ACHN (cell line): ENCODE measurements around the gene KRAS.

Source experiments
- DNase-seq: peaks from one replicate; pipeline ENCODE4 v3.0.0-alpha.2; 2015
- in situ Hi-C: cut with HindIII; loops from 2 replicates; pipeline ENCODE4 v1.10.0; 2017; ENCODE audit warnings: low sequenced_read_pairs, low pct_ligation_motif_present, low pct_unique_long_range_greater_than_20kb

KRAS gene

GRCh38 chr12:25257590-25258324 is 7.0 kb upstream of the KRAS start:
- no peak for DNase-seq
- in situ Hi-C loops, result no loop called here

GRCh38 chr12:25256826-25257225 is 6.1 kb upstream of the KRAS start:
- no peak for DNase-seq
- in situ Hi-C loops, result no loop called here

- in situ Hi-C loops, result no loop called here
- DNase-seq, result no peak
Measured at GRCh38 chr12:25256005-25256404, 5.3 kb upstream of the KRAS start.

- DNase-seq, result no peak
- in situ Hi-C loops, result no loop called here
Measured at GRCh38 chr12:25254271-25254880, 3.6 kb upstream of the KRAS start.

GRCh38 chr12:25253371-25254068 is 2.8 kb upstream of the KRAS start:
- DNase-seq, result no peak

GRCh38 chr12:25252946-25253345 is 2.2 kb upstream of the KRAS start:
- DNase-seq, result no peak
- in situ Hi-C loops, result no loop called here

More at GRCh38 chr12:25253371-25254068, 2.8 kb upstream of the KRAS start:
- in situ Hi-C loops, result no loop called here

GRCh38 chr12:25251769-25252168 is 1.0 kb upstream of the KRAS start:
- no peak for DNase-seq
- in situ Hi-C loops, result no loop called here

GRCh38 chr12:25249931-25250738 is 594 bp downstream of the KRAS start:
- in situ Hi-C loops, result no loop called here
- peak; percentile 39 for DNase-seq

GRCh38 chr12:25248732-25249131 is 2.0 kb downstream of the KRAS start:
- in situ Hi-C loops, result no loop called here

GRCh38 chr12:25248137-25248536 is 2.6 kb downstream of the KRAS start:
- in situ Hi-C loops, result no loop called here
- no peak for DNase-seq

More at GRCh38 chr12:25248732-25249131, 2.0 kb downstream of the KRAS start:
- DNase-seq, result no peak

- in situ Hi-C loops, result no loop called here
- DNase-seq, result no peak
Measured at GRCh38 chr12:25245491-25245890, 5.2 kb downstream of the KRAS start.

GRCh38 chr12:25243680-25243990 is 7.1 kb downstream of the KRAS start:
- no peak for DNase-seq
- in situ Hi-C loops, result no loop called here

- in situ Hi-C loops, result no loop called here
- DNase-seq, result no peak
Measured at GRCh38 chr12:25242981-25243679, 7.6 kb downstream of the KRAS start.

- DNase-seq, result peak; percentile 71
- in situ Hi-C loops, result no loop called here
Measured at GRCh38 chr12:25241167-25242020, 9.3 kb downstream of the KRAS start.

- no peak for DNase-seq
- in situ Hi-C loops, result no loop called here
Measured at GRCh38 chr12:25236626-25237025, 14.1 kb downstream of the KRAS start.

- in situ Hi-C loops, result no loop called here
- DNase-seq, result no peak
Measured at GRCh38 chr12:25236190-25236589, 14.5 kb downstream of the KRAS start.

- in situ Hi-C loops, result no loop called here
- DNase-seq, result no peak
Measured at GRCh38 chr12:25213338-25213737, 37.4 kb downstream of the KRAS start.

- in situ Hi-C loops, result no loop called here
- DNase-seq, result no peak
Measured at GRCh38 chr12:25208554-25208953, 42.2 kb downstream of the KRAS start.
